ENCODE data around the gene CCDC148.
"Not testable (repeated sequence)": the region's sequence is repeated elsewhere in the genome, so short reads cannot be mapped to it uniquely, and the experiment has no call there.

The CCDC148 gene

GRCh38 chr2:158273791-158274190 lies 182.8 kb downstream of the CCDC148 start:
- DNase-seq: no peak

GRCh38 chr2:158270536-158270935 lies 186.0 kb downstream of the CCDC148 start:
- no peak for DNase-seq

GRCh38 chr2:158269143-158269542 lies 187.4 kb downstream of the CCDC148 start:
- no peak for DNase-seq

GRCh38 chr2:158266111-158266510 lies 190.4 kb downstream of the CCDC148 start:
- no peak for DNase-seq

GRCh38 chr2:158255257-158255656 lies 201.3 kb downstream of the CCDC148 start:
- DNase-seq: no peak

- no peak for DNase-seq
Observed at GRCh38 chr2:158253170-158253569, 203.4 kb downstream of the CCDC148 start.

GRCh38 chr2:158251356-158251755 lies 205.2 kb downstream of the CCDC148 start:
- DNase-seq: no peak

- DNase-seq: no peak
Observed at GRCh38 chr2:158243392-158243791, 213.2 kb downstream of the CCDC148 start.

GRCh38 chr2:158242280-158242679 lies 214.3 kb downstream of the CCDC148 start:
- no peak for DNase-seq

- DNase-seq: no peak
Observed at GRCh38 chr2:158240975-158241374, 215.6 kb downstream of the CCDC148 start.

- no peak for DNase-seq
Observed at GRCh38 chr2:158239271-158239670, 217.3 kb downstream of the CCDC148 start.

- DNase-seq: no peak
Observed at GRCh38 chr2:158234497-158234896, 222.1 kb downstream of the CCDC148 start.

GRCh38 chr2:158232476-158232875 lies 224.1 kb downstream of the CCDC148 start:
- no peak for DNase-seq

- no peak for DNase-seq
Observed at GRCh38 chr2:158228943-158229508, 227.5 kb downstream of the CCDC148 start.

GRCh38 chr2:158223066-158223465 lies 233.5 kb downstream of the CCDC148 start:
- not testable (repeated sequence) for DNase-seq

- no peak for DNase-seq
Observed at GRCh38 chr2:158221063-158222020, 235.2 kb downstream of the CCDC148 start.

GRCh38 chr2:158217593-158217992 lies 239.0 kb downstream of the CCDC148 start:
- no peak for DNase-seq

GRCh38 chr2:158214431-158214830 lies 242.1 kb downstream of the CCDC148 start:
- no peak for DNase-seq

- DNase-seq: no peak
Observed at GRCh38 chr2:158213773-158214172, 242.8 kb downstream of the CCDC148 start.

- DNase-seq: no peak
Observed at GRCh38 chr2:158212301-158212700, 244.3 kb downstream of the CCDC148 start.

- DNase-seq: no peak
Observed at GRCh38 chr2:158211502-158211901, 245.1 kb downstream of the CCDC148 start.

- no peak for DNase-seq
Observed at GRCh38 chr2:158207354-158207753, 249.2 kb downstream of the CCDC148 start.

- no peak for DNase-seq
Observed at GRCh38 chr2:158205215-158205614, 251.3 kb downstream of the CCDC148 start.

- no peak for DNase-seq
Observed at GRCh38 chr2:158204741-158205165, 251.8 kb downstream of the CCDC148 start.

All from stimulated activated CD4-positive, alpha-beta T cell treated with anti-CD3 and anti-CD28 coated beads, Interleukin-4, amount 100 ng/mL, for 24 hours (primary cell).